NCI-H128 (cell line): ENCODE results near the gene KCNA10.

Experiments
- DNase-seq: peaks from one replicate; lab custom pipeline; 2025; ENCODE audit not compliant: unreplicated experiment; lab: John Stamatoyannopoulos, UW

The KCNA10 gene

DNA sequence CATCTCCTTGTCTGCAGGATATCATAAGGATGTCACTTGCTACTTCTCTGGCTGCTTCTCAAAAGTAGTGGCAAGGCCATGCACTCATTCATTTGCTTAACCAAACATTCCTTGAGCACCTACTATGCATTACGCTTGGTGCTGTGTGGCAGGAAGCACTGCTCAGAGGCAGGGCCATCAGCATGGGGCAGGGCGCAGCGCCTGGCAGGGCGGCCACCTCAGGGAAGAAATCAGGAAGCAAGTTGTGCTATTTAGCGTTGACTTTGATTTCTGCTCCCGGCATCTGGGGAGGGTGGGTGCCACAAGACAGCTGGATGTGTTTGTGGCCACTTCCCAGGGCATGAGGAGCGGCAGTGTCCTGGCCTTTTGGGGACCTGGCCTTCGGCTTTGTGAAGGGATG lies 40.1 kb downstream of the KCNA10 start:
- DNase-seq: no peak

DNA sequence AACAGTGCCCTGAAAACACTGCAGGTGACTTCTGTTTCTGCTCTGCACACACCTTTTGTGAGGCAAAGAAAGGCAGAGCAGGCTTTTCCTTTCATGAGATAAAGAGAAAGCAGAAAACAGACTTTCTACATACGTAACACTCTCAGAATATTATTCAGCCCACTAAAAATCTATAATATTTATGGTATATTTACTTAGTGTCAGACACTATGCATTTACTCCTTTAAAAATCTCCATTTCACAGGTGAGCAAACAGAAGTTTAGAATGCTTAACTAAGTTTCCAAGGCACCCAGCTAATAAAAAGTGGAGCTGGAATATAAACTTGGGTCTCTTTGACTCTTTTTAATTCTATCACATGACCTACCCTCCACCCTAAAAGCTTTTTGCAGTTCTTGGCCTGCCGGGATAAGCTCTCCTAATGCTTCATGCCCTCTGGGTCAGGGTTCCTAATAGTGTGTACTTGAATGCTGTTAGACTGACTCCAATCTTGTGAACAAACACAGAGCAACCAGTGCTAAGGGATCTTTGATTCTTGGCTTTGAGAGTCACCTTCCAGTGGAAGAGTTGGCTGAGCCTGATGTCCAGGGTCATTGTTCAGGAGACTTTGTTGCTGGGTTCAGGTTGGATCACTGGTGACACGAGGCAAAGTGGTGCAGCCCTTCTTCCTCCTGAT lies 40.9 kb downstream of the KCNA10 start:
- DNase-seq: no peak

DNA sequence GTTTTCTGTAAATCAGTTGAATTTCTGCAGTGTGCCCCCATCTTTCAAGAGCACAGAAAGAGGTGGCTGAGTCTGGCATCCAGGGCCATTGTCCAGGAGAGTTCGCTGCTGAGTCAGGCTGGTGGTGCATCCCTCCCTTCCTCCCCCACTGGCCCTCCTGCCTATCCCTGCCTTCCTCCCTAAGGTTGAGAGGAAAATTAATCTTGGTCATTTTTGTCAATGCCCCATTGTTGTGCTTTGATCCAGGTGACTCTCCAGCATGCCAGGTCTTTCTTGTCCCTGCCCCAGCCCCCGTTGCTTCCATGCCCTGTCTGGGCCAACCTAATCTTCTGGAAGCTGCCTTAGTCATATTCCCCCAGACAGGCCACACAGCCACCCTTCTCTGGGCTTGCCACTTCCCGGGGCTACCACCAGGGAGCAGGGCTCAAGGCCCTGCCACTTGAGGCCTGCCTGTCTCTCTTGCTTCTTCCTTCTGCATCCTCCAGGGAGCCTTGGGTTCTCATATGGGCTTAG lies 41.5 kb downstream of the KCNA10 start:
- no peak for DNase-seq

DNA sequence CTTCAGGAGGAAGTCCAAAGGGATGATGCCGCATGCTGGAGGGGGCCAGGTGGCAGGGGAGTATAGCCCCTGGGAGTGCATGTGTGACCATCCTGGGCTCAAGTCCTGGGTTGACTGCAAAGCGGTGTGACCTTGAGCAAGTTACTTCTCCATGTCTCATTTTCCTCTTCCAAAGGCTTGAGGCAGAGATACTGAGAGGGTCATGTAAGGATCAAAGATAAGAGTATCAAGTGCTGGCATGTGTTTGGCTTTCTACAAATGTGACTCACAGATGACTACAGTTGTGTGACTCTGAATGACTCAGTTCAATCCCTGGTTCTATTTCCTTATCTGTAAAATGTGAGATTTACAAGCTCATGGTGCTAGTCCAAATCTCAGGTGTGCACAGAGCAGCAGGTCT lies 41.9 kb downstream of the KCNA10 start:
- DNase-seq: no peak

GRCh38 chr1:110476028-110476765 lies 42.8 kb downstream of the KCNA10 start:
- DNase-seq: no peak

GRCh38 chr1:110475362-110476027 lies 43.5 kb downstream of the KCNA10 start:
- no peak for DNase-seq

GRCh38 chr1:110474444-110474843 lies 44.5 kb downstream of the KCNA10 start:
- no peak for DNase-seq

DNA sequence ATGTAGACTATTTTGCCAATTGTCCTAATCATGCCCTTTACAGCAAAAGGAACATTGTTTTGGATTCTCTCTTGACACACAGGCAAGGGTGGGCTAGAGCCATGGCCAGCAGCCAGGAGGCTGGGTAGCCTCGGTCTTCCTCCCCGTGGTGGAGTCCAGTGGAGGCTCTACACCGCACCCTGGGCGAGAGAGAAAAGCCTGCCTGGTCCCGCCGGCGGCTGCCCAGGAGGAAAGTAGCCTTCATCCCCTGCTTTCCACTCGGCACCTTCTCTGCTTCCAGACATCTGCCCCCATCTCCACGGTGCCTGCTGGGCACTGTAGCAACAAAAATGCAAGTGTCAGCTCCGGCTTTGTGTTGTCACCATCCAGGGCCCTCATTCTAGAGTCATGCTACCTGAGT lies 46.4 kb downstream of the KCNA10 start:
- DNase-seq: no peak

DNA sequence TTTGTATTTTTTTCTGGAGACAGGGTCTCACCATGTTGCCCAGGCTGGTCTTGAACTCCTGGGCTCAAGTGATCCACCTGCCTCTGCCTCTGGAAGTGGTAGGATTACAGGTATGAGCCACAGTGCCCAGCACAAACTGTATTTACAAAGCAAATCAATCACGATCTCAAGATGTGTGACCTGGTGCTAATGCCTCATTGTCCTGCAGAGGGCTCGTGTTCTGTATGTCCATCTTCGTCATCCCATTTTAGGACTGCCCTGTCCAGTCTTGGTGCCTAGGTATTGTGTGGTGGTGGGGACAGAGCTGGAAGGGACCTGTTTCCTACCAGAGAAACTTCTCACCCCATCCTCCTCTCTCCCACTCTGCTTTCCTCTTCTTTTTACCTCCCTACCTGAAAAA lies 47.8 kb downstream of the KCNA10 start:
- no peak for DNase-seq
